KMS-11 (cell line): Measurements from ENCODE around the gene SCP2.

ENCODE experiments used
- H2AFZ ChIP-seq: fragments of 200-600 bp; sonication (generic); 2 replicates; pipeline ENCODE4 v1.6.1; 2016; ENCODE audit warnings: antibody characterized with exemption, mixed run types, low read depth
- H3K27ac ChIP-seq: fragments of 200-600 bp; sonication (generic); 2 replicates; pipeline ENCODE4 v1.6.1; 2016; ENCODE audit warnings: mild to moderate bottlenecking, mixed run types
- H3K27me3 ChIP-seq: fragments of 200-600 bp; sonication (generic); 2 replicates; pipeline ENCODE4 v1.6.1; 2017; ENCODE audit warnings: mild to moderate bottlenecking, low read depth, mixed run types, moderate library complexity; ENCODE audit not compliant: insufficient read depth
- H3K36me3 ChIP-seq: fragments of 200-600 bp; sonication (generic); 2 replicates; pipeline ENCODE4 v1.6.1; 2017; ENCODE audit warnings: mild to moderate bottlenecking, mixed run types; ENCODE audit not compliant: insufficient read depth
- H3K4me1 ChIP-seq: fragments of 200-600 bp; sonication (generic); 2 replicates; pipeline ENCODE4 v1.6.1; 2016; ENCODE audit warnings: mild to moderate bottlenecking, low read depth, mixed run types; ENCODE audit not compliant: poor library complexity, severe bottlenecking
- H3K4me2 ChIP-seq: fragments of 200-600 bp; sonication (generic); 2 replicates; pipeline ENCODE4 v1.7.0; 2016; ENCODE audit warnings: mild to moderate bottlenecking, mixed run types
- H3K4me3 ChIP-seq: fragments of 200-600 bp; sonication (generic); IDR thresholded peaks from 2 replicates; pipeline ENCODE4 v1.6.1; 2017; ENCODE audit warnings: low read depth, low read length, mixed read lengths; ENCODE audit not compliant: insufficient read depth
- H3K79me2 ChIP-seq: fragments of 200-600 bp; sonication (generic); 2 replicates; pipeline ENCODE4 v1.6.1; 2016; ENCODE audit warnings: low read depth, mixed run types; ENCODE audit not compliant: insufficient read depth
- H3K9ac ChIP-seq: fragments of 200-600 bp; sonication (generic); 2 replicates; pipeline ENCODE4 v1.6.1; 2016; ENCODE audit warnings: mild to moderate bottlenecking, mixed run types
- H4K20me1 ChIP-seq: fragments of 200-600 bp; sonication (generic); 2 replicates; pipeline ENCODE4 v1.6.1; 2016; ENCODE audit warnings: mild to moderate bottlenecking, mixed run types; ENCODE audit not compliant: insufficient read depth
- CTCF ChIP-seq: fragments of 200-600 bp; sonication (generic); conservative IDR thresholded peaks from 2 replicates; pipeline ENCODE4 v1.6.1; 2017; ENCODE audit warnings: low read depth, mild to moderate bottlenecking, antibody characterized with exemption, low read length, moderate library complexity, mixed read lengths

Gene SCP2

GRCh38 chr1:53076165-53076564, 149.1 kb downstream of the SCP2 start:
- TF ChIP-seq CTCF: no peak
- H3K27ac ChIP-seq: no peak overlapping the region
- no peaks in the 10 kb centered on the region for H3K36me3 ChIP-seq
- H3K9ac ChIP-seq: no peak overlapping the region
- H4K20me1 ChIP-seq: no peaks in the 10 kb centered on the region
- H3K27me3 ChIP-seq: no peaks in the 10 kb centered on the region
- no peaks in the 10 kb centered on the region for H3K79me2 ChIP-seq
- H3K4me2 ChIP-seq: no peak overlapping the region
- no peaks in the 10 kb centered on the region for H3K4me1 ChIP-seq
- no peak overlapping the region for H2AFZ ChIP-seq
- no peak overlapping the region for H3K4me3 ChIP-seq

GRCh38 chr1:53076721-53077598, 149.9 kb downstream of the SCP2 start:
- Histone ChIP-seq H4K20me1 (no peaks in the 10 kb centered on the region), H3K9ac (no peak overlapping the region), H3K27me3 (no peaks in the 10 kb centered on the region), H3K4me1 (no peaks in the 10 kb centered on the region), H3K79me2 (no peaks in the 10 kb centered on the region), H3K36me3 (no peaks in the 10 kb centered on the region), H3K4me3 (no peak overlapping the region), H3K4me2 (no peak overlapping the region), H2AFZ (no peak overlapping the region), H3K27ac (no peak overlapping the region)
- TF ChIP-seq CTCF: no peak

GRCh38 chr1:53077599-53077965, 150.5 kb downstream of the SCP2 start:
- Histone ChIP-seq H3K9ac (no peak overlapping the region), H3K4me1 (no peaks in the 10 kb centered on the region)
- no peak for TF ChIP-seq CTCF

GRCh38 chr1:53078333-53079101, 151.4 kb downstream of the SCP2 start:
- H4K20me1 ChIP-seq: no peaks in the 10 kb centered on the region
- H3K27ac ChIP-seq: no peak overlapping the region
- H3K79me2 ChIP-seq: no peaks in the 10 kb centered on the region
- no peak overlapping the region for H3K9ac ChIP-seq
- no peak overlapping the region for H3K4me3 ChIP-seq
- H2AFZ ChIP-seq: no peak overlapping the region
- H3K36me3 ChIP-seq: no peaks in the 10 kb centered on the region
- no peak for TF ChIP-seq CTCF
- H3K4me1 ChIP-seq: no peaks in the 10 kb centered on the region
- no peak overlapping the region for H3K4me2 ChIP-seq
- H3K27me3 ChIP-seq: no peaks in the 10 kb centered on the region

More at GRCh38 chr1:53077599-53077965, 150.5 kb downstream of the SCP2 start:
- no peaks in the 10 kb centered on the region for H3K27me3 ChIP-seq
- H3K36me3 ChIP-seq: no peaks in the 10 kb centered on the region
- no peak overlapping the region for H3K4me3 ChIP-seq
- no peaks in the 10 kb centered on the region for H3K79me2 ChIP-seq
- H3K4me2 ChIP-seq: no peak overlapping the region
- H4K20me1 ChIP-seq: no peaks in the 10 kb centered on the region
- H2AFZ ChIP-seq: no peak overlapping the region
- H3K27ac ChIP-seq: no peak overlapping the region
